Cardiac muscle cell (in vitro differentiated cells and primary cell): ENCODE data around the gene FGD3. TPM values are rescaled to one million over a fixed set of nuclear protein-coding genes. Genes with fewer than 3 reads are reported as not detected.

Experiments used
- DNase-seq, 2 donors: peaks; one replicate each; pipeline versions ENCODE4 v3.0.0 to v3.0.0-alpha.2; 2010 to 2017; ENCODE audit warnings: low read depth in 1 of 2, low spot score in 1 of 2
- H3K27ac ChIP-seq: fragments of 200-600 bp; sonication (generic); 2 replicates; pipeline ENCODE4 v1.5.1; 2016
- H3K27me3 ChIP-seq: fragments of 200-600 bp; sonication (generic); 2 replicates; pipeline ENCODE4 v1.6.0; 2016; ENCODE audit warnings: control low read depth
- H3K36me3 ChIP-seq: fragments of 200-600 bp; sonication (generic); 2 replicates; pipeline ENCODE4 v1.5.1; 2016; ENCODE audit warnings: control low read depth
- H3K4me1 ChIP-seq: fragments of 200-600 bp; sonication (generic); 2 replicates; pipeline ENCODE4 v1.8.1; 2017; ENCODE audit warnings: low read depth, mild to moderate bottlenecking, mixed run types
- H3K4me3 ChIP-seq: fragments of 200-600 bp; sonication (generic); 2 replicates; pipeline ENCODE4 v1.5.1; 2016; ENCODE audit warnings: mild to moderate bottlenecking
- H3K9me3 ChIP-seq: fragments of 200-600 bp; sonication (generic); 2 replicates; pipeline ENCODE4 v1.5.1; 2017; ENCODE audit warnings: low read depth, mild to moderate bottlenecking, control low read depth
- CTCF ChIP-seq: IDR thresholded peaks from 2 replicates; pipeline ENCODE4 v1.5.1; 2012; ENCODE audit warnings: low read depth, mild to moderate bottlenecking, low read length
- polyA plus RNA-seq: library from polyadenylated mRNA; unstranded; fragments of >200 nt; fragmentation: Nextera tagmentation; extraction: Ambion mirVana; gene quantifications from 2 replicates; pipeline ENCODE4 v1.2.1, GENCODE V29; 2016
- total RNA-seq: library from RNA; depleted of rRNA; stranded (reverse); fragments of >200 nt; gene quantifications from 2 replicates; pipeline ENCODE4 v1.2.3, GENCODE V29; 2016

Gene FGD3
- total and polyA plus RNA-seq, 2 experiments from 2014 or later, result 0.18 TPM; not detected in 1

GRCh38 chr9:93079371-93079770 is 132.0 kb downstream of the FGD3 start:
- no peak overlapping the region for H3K27ac ChIP-seq
- no peak for TF ChIP-seq CTCF
- no peak for DNase-seq

GRCh38 chr9:93080406-93080805 is 133.1 kb downstream of the FGD3 start:
- H3K4me1 ChIP-seq, result peaks cover 4% of the 10 kb centered on the region
- H3K27ac ChIP-seq, result no peak overlapping the region
- H3K36me3 ChIP-seq, result no peaks in the 10 kb centered on the region
- no peaks in the 10 kb centered on the region for H3K27me3 ChIP-seq
- no peaks in the 10 kb centered on the region for H3K9me3 ChIP-seq
- TF ChIP-seq CTCF, result no peak
- no peak overlapping the region for H3K4me3 ChIP-seq
- no peak for DNase-seq

More at GRCh38 chr9:93079371-93079770, 132.0 kb downstream of the FGD3 start:
- peaks cover 4% of the 10 kb centered on the region for H3K4me1 ChIP-seq
- H3K4me3 ChIP-seq, result no peak overlapping the region
- H3K9me3 ChIP-seq, result no peaks in the 10 kb centered on the region
- no peaks in the 10 kb centered on the region for H3K36me3 ChIP-seq
- no peaks in the 10 kb centered on the region for H3K27me3 ChIP-seq

- no peaks in the 10 kb centered on the region for H3K9me3 ChIP-seq
- no peaks in the 10 kb centered on the region for H3K27me3 ChIP-seq
- H3K27ac ChIP-seq, result no peak overlapping the region
- peaks cover 4% of the 10 kb centered on the region for H3K4me1 ChIP-seq
- H3K36me3 ChIP-seq, result no peaks in the 10 kb centered on the region
- no peak overlapping the region for H3K4me3 ChIP-seq
- TF ChIP-seq CTCF, result no peak
- peak in 1 of 2 donors; percentile 68 for DNase-seq
Observed at GRCh38 chr9:93081081-93081529, 133.8 kb downstream of the FGD3 start.

- no peak overlapping the region for H3K4me3 ChIP-seq
- H3K4me1 ChIP-seq, result peaks cover 4% of the 10 kb centered on the region
- no peak overlapping the region for H3K27ac ChIP-seq
- no peak for TF ChIP-seq CTCF
- peak in 1 of 2 donors; percentile 75 for DNase-seq
- H3K27me3 ChIP-seq, result no peaks in the 10 kb centered on the region
- no peaks in the 10 kb centered on the region for H3K36me3 ChIP-seq
- no peaks in the 10 kb centered on the region for H3K9me3 ChIP-seq
Observed at GRCh38 chr9:93081931-93082330, 134.6 kb downstream of the FGD3 start.

GRCh38 chr9:93082841-93083411 is 135.6 kb downstream of the FGD3 start:
- Histone ChIP-seq H3K36me3 (no peaks in the 10 kb centered on the region), H3K9me3 (no peaks in the 10 kb centered on the region), H3K27me3 (no peaks in the 10 kb centered on the region), H3K4me3 (no peak overlapping the region), H3K4me1 (peaks cover 4% of the 10 kb centered on the region), H3K27ac (no peak overlapping the region)
- DNase-seq, result no peak
- no peak for TF ChIP-seq CTCF
